K562 (cell line): Measurements from ENCODE around the gene DCAF17. TPM values are rescaled to one million over a fixed set of nuclear protein-coding genes. Genes with fewer than 3 reads are reported as not detected.

ENCODE experiments used
- ATAC-seq: fragments of 200-7000 bp; cut with Tn5 transposase; 3 replicates; pipeline ENCODE4 v1.9.1; 2020; ENCODE audit warnings: moderate library complexity
- BruUV-seq: library from RNA; stranded (reverse); fragments of 400-500 nt; replicated peaks from 2 replicates; lab custom pipeline; 2021; lab: Mats Ljungman, UMichigan
- CTCF ChIA-PET: fragments of 300-600 bp; formaldehyde crosslinking; extraction: SDS; loops from one replicate; lab custom pipeline; 2021; ENCODE audit warnings: low intra/inter-chr PET ratio; lab: Yijun Ruan, JAX
- POLR2A ChIA-PET: fragments of 300-600, 350-650 bp; sonication (Branson Sonifier 250); formaldehyde crosslinking; extraction: SDS; loops from one replicate; lab custom pipeline; 2021; ENCODE audit warnings: antibody characterized with exemption, inconsistent platforms; lab: Yijun Ruan, JAX
- DNase-seq, 4 experiments: peaks; one replicate each; pipeline versions ENCODE4 v3.0.0 to v3.0.0-alpha.2; 2011 to 2018; ENCODE audit warnings: low spot score in 3 of 4, mixed read lengths in 3 of 4; ENCODE audit errors: extremely low read depth in 1 of 4
- FAIRE-seq: peaks from 2 replicates; lab custom pipeline; 2011; peaks lifted over from hg19 to GRCh38; lab: Jason Lieb, UNC
- H2AFZ ChIP-seq: 2 replicates; pipeline ENCODE4 v1.6.0; 2011; ENCODE audit warnings: low read depth, low read length, control low read depth, inconsistent platforms
- H3K27ac ChIP-seq: fragments of 200-600 bp; 3 replicates; pipeline ENCODE4 v1.8.0; 2011; ENCODE audit warnings: low read depth, mild to moderate bottlenecking, control low read depth, inconsistent platforms, low read length, moderate library complexity, mixed read lengths; ENCODE audit errors: extremely low read depth
- H3K27me3 ChIP-seq, 2 experiments: fragments of 300-600 bp in 1 of 2; 2 replicates in 1 of 2; 3 replicates in 1 of 2; pipeline versions ENCODE4 v1.6.0 to v1.8.0; 2011; ENCODE audit warnings: inconsistent platforms in 2 of 2, low read length in 2 of 2, mild to moderate bottlenecking in 1 of 2, mixed read lengths in 1 of 2, moderate library complexity in 1 of 2; ENCODE audit not compliant: control insufficient read depth in 2 of 2, insufficient read depth in 2 of 2
- H3K36me3 ChIP-seq: fragments of 300-600 bp; 3 replicates; pipeline ENCODE4 v1.8.0; 2011; ENCODE audit warnings: mild to moderate bottlenecking, low read length, inconsistent platforms; ENCODE audit not compliant: control insufficient read depth, insufficient read depth
- H3K4me1 ChIP-seq, 2 experiments: fragments of 200-600 bp in 1 of 2; replicated peaks in 1 of 2; 2 replicates in 1 of 2; 3 replicates in 1 of 2; pipeline versions ENCODE4 v1.5.1 to v1.8.0; 2011; ENCODE audit warnings: inconsistent platforms in 2 of 2, low read length in 2 of 2, mild to moderate bottlenecking in 1 of 2, mixed read lengths in 1 of 2, moderate library complexity in 1 of 2; ENCODE audit not compliant: control insufficient read depth in 2 of 2, insufficient read depth in 2 of 2
- H3K4me2 ChIP-seq: 2 replicates; pipeline ENCODE4 v1.6.1; 2011; ENCODE audit warnings: low read length, control low read depth, inconsistent platforms, mixed read lengths; ENCODE audit not compliant: insufficient read depth
- H3K4me3 ChIP-seq: fragments of 200-600 bp; sonication (generic), shearing (Covaris generic); 2 replicates; pipeline ENCODE4 v1.5.1; 2016; ENCODE audit warnings: control low read depth, inconsistent platforms
- H3K79me2 ChIP-seq: fragments of 200-600 bp; 3 replicates; pipeline ENCODE4 v1.8.0; 2011; ENCODE audit warnings: low read length, inconsistent platforms; ENCODE audit not compliant: control insufficient read depth, insufficient read depth
- H3K9ac ChIP-seq, 2 experiments: 2 replicates each; pipeline versions ENCODE4 v1.6.0 to v1.6.1; 2011; ENCODE audit warnings: low read depth in 2 of 2, low read length in 2 of 2, control low read depth in 1 of 2, inconsistent platforms in 1 of 2, mild to moderate bottlenecking in 1 of 2, mixed read lengths in 1 of 2; ENCODE audit not compliant: insufficient read depth in 1 of 2
- H3K9me1 ChIP-seq: one replicate; pipeline ENCODE4 v1.6.0; 2011; ENCODE audit warnings: inconsistent platforms, mild to moderate bottlenecking, low read length, moderate library complexity; ENCODE audit not compliant: control insufficient read depth, insufficient read depth
- H3K9me3 ChIP-seq: replicated peaks from 2 replicates; pipeline ENCODE4 v1.5.1; 2011; ENCODE audit warnings: low read depth, low read length, inconsistent platforms; ENCODE audit not compliant: control insufficient read depth, insufficient read depth
- H4K20me1 ChIP-seq: replicated peaks from 2 replicates; pipeline ENCODE4 v1.6.1; 2011; ENCODE audit warnings: low read length, inconsistent platforms, mixed read lengths; ENCODE audit not compliant: control insufficient read depth, insufficient read depth
- ELF4 ChIP-seq: fragments of 450-650 bp; formaldehyde crosslinking; IDR thresholded peaks from 2 replicates; pipeline ENCODE4 v1.4.0; 2022; ENCODE audit warnings: missing genetic modification characterization
- FOXJ2 ChIP-seq: fragments of 200-800 bp; sonication (Bioruptor generic); IDR thresholded peaks from 2 replicates; pipeline ENCODE4 v1.6.1; 2016; ENCODE audit warnings: missing genetic modification characterization, missing compliant biosample characterization
- HSF4 ChIP-seq: fragments of 250-450 bp; sonication (Bioruptor Pico); IDR thresholded peaks from 2 replicates; pipeline ENCODE4 v2.1.2; 2022; ENCODE audit warnings: mild to moderate bottlenecking, moderate library complexity, borderline replicate concordance
- JUNB ChIP-seq: fragments of 450-650 bp; formaldehyde crosslinking; conservative IDR thresholded peaks from 2 replicates; pipeline ENCODE4 v1.4.0; 2020; ENCODE audit warnings: mild to moderate bottlenecking
- PRDM10 ChIP-seq: fragments of 450-650 bp; IDR thresholded peaks from 2 replicates; pipeline ENCODE4 v1.6.1; 2018; ENCODE audit not compliant: partially characterized antibody
- RCOR1 ChIP-seq, 2 experiments: IDR thresholded peaks; 2 replicates each; pipeline ENCODE4 v1.6.1; 2012; ENCODE audit warnings: low read depth in 2 of 2, low read length in 2 of 2, borderline replicate concordance in 1 of 2, improper control_type of control experiment in 1 of 2
- SIN3B ChIP-seq: fragments of 450-650 bp; IDR thresholded peaks from 2 replicates; pipeline ENCODE4 v1.6.1; 2017; ENCODE audit warnings: low read depth, mild to moderate bottlenecking, moderate library complexity
- SPI1 ChIP-seq: IDR thresholded peaks from 2 replicates; pipeline ENCODE4 v1.6.1; 2011; ENCODE audit warnings: low read depth, low read length, control low read depth, borderline replicate concordance
- TBL1XR1 ChIP-seq, 2 experiments: IDR thresholded peaks; 2 replicates each; pipeline ENCODE4 v1.6.1; 2012; ENCODE audit warnings: improper control_type of control experiment in 2 of 2, low read length in 2 of 2, mild to moderate bottlenecking in 1 of 2
- ZBTB2 ChIP-seq: fragments of 450-650 bp; IDR thresholded peaks from 2 replicates; pipeline ENCODE4 v1.6.1; 2016; ENCODE audit warnings: antibody characterized with exemption
- ZNF507 ChIP-seq: conservative IDR thresholded peaks from 2 replicates; pipeline ENCODE4 v1.6.1; 2017; ENCODE audit warnings: missing genetic modification characterization, missing compliant biosample characterization
- ZNF57 ChIP-seq: fragments of 450-650 bp; formaldehyde crosslinking; IDR thresholded peaks from 2 replicates; pipeline ENCODE4 v1.4.0; 2020; ENCODE audit warnings: mild to moderate bottlenecking, moderate library complexity
- WGBS: fragments of 100-300 bp; shearing (Covaris generic); methylation state at CpG from one replicate; pipeline ENCODE4 v1.1.6; 2016; ENCODE audit warnings: low coverage, mixed read lengths; ENCODE audit not compliant: insufficient coverage; ENCODE audit errors: missing lambda C conversion rate; 5-methylcytosine and 5-hydroxymethylcytosine counted together
- in situ Hi-C: fragments of 300-500 bp; cut with MboI; formaldehyde crosslinking; loops from 4 replicates; pipeline ENCODE4 v1.15.0; 2018; ENCODE audit warnings: inconsistent platforms, mixed read lengths
- intact Hi-C: fragments of 100-400 bp; cut with micrococcal nuclease; formaldehyde crosslinking; loops from 2 replicates; pipeline ENCODE4 v1.14.2; 2022
- polyA plus RNA-seq, 8 experiments: library from polyadenylated mRNA; depleted of rRNA in 4 of 8; stranded (reverse) in 5 of 8; unstranded in 3 of 8; fragments of >200 nt; fragmentation: Nextera tagmentation in 2 of 8; fragmentation: Illumina TruSeq in 1 of 8; extraction: Ambion mirVana in 2 of 8; extraction: Trizol in 1 of 8; gene quantifications; 2 replicates each; pipeline versions ENCODE4 v1.2.1 to v1.2.3, GENCODE V29; 2011 to 2014; ENCODE audit warnings: inconsistent platforms in 1 of 8, missing spikeins in 1 of 8
- total RNA-seq, 7 experiments: library from RNA; depleted of rRNA in 6 of 7; stranded (reverse); fragments of >200 nt in 6 of 7; fragmentation: Illumina TruSeq in 2 of 7; extraction: Trizol in 2 of 7; gene quantifications; 2 replicates each; pipeline versions ENCODE4 v1.2.1 to v1.2.3, GENCODE V29; 2011 to 2021; ENCODE audit warnings: low replicate concordance in 1 of 7
- TF ChIP-seq, protein P1 (sequence below), 3 experiments: fragments of 200-800 bp in 1 of 3; sonication (Bioruptor generic) in 1 of 3; sonication (generic) in 1 of 3; formaldehyde crosslinking in 1 of 3; IDR thresholded peaks; 2 replicates each; pipeline versions ENCODE4 v1.6.1 to v1.8.0; 2016 to 2022; ENCODE audit warnings: mild to moderate bottlenecking in 2 of 3, missing compliant biosample characterization in 2 of 3, missing genetic modification characterization in 2 of 3, missing genetic modification reagents in 1 of 3

The DCAF17 gene
- total and polyA plus RNA-seq, 9 of the 15 experiments (the other 6 are each of a cell fraction or from before 2014, with no cell fraction given) = 10.0 to 38.5 (median 27.1) TPM

GRCh38 chr2:171522052-171522787 is 88.2 kb downstream of the DCAF17 start, which contains the start of gene CYBRD1:
CYBRD1 (plus strand) TSS chr2:171522474; CDS start chr2:171522546, 72 bp downstream.
- Histone ChIP-seq H3K9me3 (no peaks in the 10 kb centered on the region), H3K4me3 (peak within 1 kb of the TSS; percentile 82)
- intact Hi-C loops = loop anchor here (5.0 to 10.0 kb wide), 3 partner anchors 55 to 547 kb away; partner anchors contain the start of gene TLK1
- peak in 1 of 2 experiments; percentile 25; a peak in 1 of 4 replicates for TF ChIP-seq RCOR1 (IDR thresholded peaks at IDR 0.05; ENCODE audit: borderline replicate concordance in 1 of 2, low read depth in 2 of 2, low read length in 2 of 2)
- TF ChIP-seq SIN3B = no peak
- TF ChIP-seq HSF4 (CRISPR knock-in tag) = no peak
- no peak for TF ChIP-seq ZBTB2
- peak; percentile 21; the same call in 1 of the 2 replicates for TF ChIP-seq ELF4
- TF ChIP-seq SPI1 = no peak
- TF ChIP-seq TBL1XR1 (IDR thresholded peaks at IDR 0.05; ENCODE audit: low read length in 2 of 2) = peak in 1 of 2 experiments; percentile 39; a peak in 1 of 4 replicates
- TF ChIP-seq ZNF57 (CRISPR knock-in tag) = no peak
- TF ChIP-seq FOXJ2 (tag) = no peak
- 0 out of 2 replicates have a peak, but pooled peaks have one; percentile 19 for TF ChIP-seq JUNB (CRISPR knock-in tag)
- TF ChIP-seq, protein P1, sequence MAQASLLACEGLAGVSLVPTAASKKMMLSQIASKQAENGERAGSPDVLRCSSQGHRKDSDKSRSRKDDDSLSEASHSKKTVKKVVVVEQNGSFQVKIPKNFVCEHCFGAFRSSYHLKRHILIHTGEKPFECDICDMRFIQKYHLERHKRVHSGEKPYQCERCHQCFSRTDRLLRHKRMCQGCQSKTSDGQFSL (CRISPR knock-in tag; IDR thresholded peaks at IDR 0.05) = no peak; the same call in 1 of the 2 replicates
- TF ChIP-seq, protein P1 (tag; IDR thresholded peaks at IDR 0.05) = peak in 1 of 2 experiments; percentile 12; a peak in 1 of 4 replicates
- TF ChIP-seq ZNF507 (tag) = no peak
- peak; percentile 55 for TF ChIP-seq PRDM10

More at GRCh38 chr2:171522052-171522787, 88.2 kb downstream of the DCAF17 start, which contains the start of gene CYBRD1:
- under 1% methylated on average over 42 of the region's 45 CpGs for WGBS
- peak within 1 kb of the TSS; percentile 93 for H3K4me2 ChIP-seq
- BruUV-seq = no TSS peak
- ChIA-PET CTCF (interaction anchor here (0.6 kb wide), 1 partner anchor 27 kb away, joined by 3 read pairs; no protein-coding TSS in a partner anchor), POLR2A (interaction anchor here (0.7 to 4.8 kb wide), 8 partner anchors 9 to 90 kb away, joined by 3 to 51 read pairs (median 10); partner anchors contain the start of genes DCAF17 and METTL8)
- ATAC-seq (peak; percentile 84), DNase-seq (peak; percentile 92 to 96 (median 92)), FAIRE-seq (peak; percentile 75)
- no peaks in the 10 kb centered on the region; the same call in 1 of the 2 replicates for H4K20me1 ChIP-seq
- no peaks in the 10 kb centered on the region for H3K27me3 ChIP-seq
- H3K36me3 ChIP-seq = peaks cover 4% of the 10 kb centered on the region; the same call in 2 of the 3 replicates
- peak within 1 kb of the TSS; percentile 99 for H2AFZ ChIP-seq
- H3K27ac ChIP-seq = peak within 1 kb of the TSS; percentile 92
- peak within 1 kb of the TSS; percentile 76 to 93 for H3K9ac ChIP-seq
- in situ Hi-C loops = no loop called here
- no peaks in the 10 kb centered on the region for H3K9me1 ChIP-seq
- H3K4me1 ChIP-seq = peaks cover 17 to 19% of the 10 kb centered on the region in 2 experiments
- peaks cover 43% of the 10 kb centered on the region for H3K79me2 ChIP-seq
